Measurements from ENCODE around the gene UGT1A7.
"Not testable (repeated sequence)": the region's sequence is repeated elsewhere in the genome, so short reads cannot be mapped to it uniquely, and the experiment has no call there.

- TF ChIP-seq ZNF274 (IDR thresholded peaks at IDR 0.05; ENCODE audit: low read depth, low read length); SUZ12 (IDR thresholded peaks at IDR 0.05; ENCODE audit: extremely low read depth, insufficient read depth, insufficient read length); YY1 (IDR thresholded peaks at IDR 0.05; ENCODE audit: insufficient read depth, insufficient read length): not testable (repeated sequence)
These were observed 55.4 kb downstream of the UGT1A7 start for GRCh38 chr2:233736868-233737653.
